ENCODE data around the gene MAML3.

- TF ChIP-seq ZSCAN9 (CRISPR knock-in tag; IDR thresholded peaks at IDR 0.05; ENCODE audit: borderline replicate concordance) = no peak
- no peak for TF ChIP-seq BHLHE40 (IDR thresholded peaks at IDR 0.05; ENCODE audit: low read length)
- no peak for TF ChIP-seq TAF1 (CRISPR knock-in tag; IDR thresholded peaks at IDR 0.05)
- no peak for TF ChIP-seq HNRNPH1 (optimal IDR thresholded peaks at IDR 0.05; ENCODE audit: low read depth, low read length)
- TF ChIP-seq RAD51 (IDR thresholded peaks at IDR 0.05; ENCODE audit: borderline replicate concordance) = no peak
- no peak for TF ChIP-seq U2AF1 (optimal IDR thresholded peaks at IDR 0.05; ENCODE audit: low read depth, low read length)
- no peak for TF ChIP-seq ARNT (IDR thresholded peaks at IDR 0.05)
These were observed 327.6 kb downstream of the MAML3 start for GRCh38 chr4:139826426-139826825.

Data from HepG2 (cell line).